ENCODE measurements around the gene MAP2K5.

Gene MAP2K5

GRCh38 chr15:67747921-67748320 lies 205.4 kb downstream of the MAP2K5 start:
- Histone ChIP-seq H3K9me3 (ENCODE audit: low read length) (no peaks in the 10 kb centered on the region), H3F3A (ENCODE audit: insufficient read depth, low read length) (no peaks in the 10 kb centered on the region)
- no peak for TF ChIP-seq EZH2 (IDR thresholded peaks at IDR 0.05; ENCODE audit: borderline replicate concordance, low read length)
- TF ChIP-seq, protein P1, sequence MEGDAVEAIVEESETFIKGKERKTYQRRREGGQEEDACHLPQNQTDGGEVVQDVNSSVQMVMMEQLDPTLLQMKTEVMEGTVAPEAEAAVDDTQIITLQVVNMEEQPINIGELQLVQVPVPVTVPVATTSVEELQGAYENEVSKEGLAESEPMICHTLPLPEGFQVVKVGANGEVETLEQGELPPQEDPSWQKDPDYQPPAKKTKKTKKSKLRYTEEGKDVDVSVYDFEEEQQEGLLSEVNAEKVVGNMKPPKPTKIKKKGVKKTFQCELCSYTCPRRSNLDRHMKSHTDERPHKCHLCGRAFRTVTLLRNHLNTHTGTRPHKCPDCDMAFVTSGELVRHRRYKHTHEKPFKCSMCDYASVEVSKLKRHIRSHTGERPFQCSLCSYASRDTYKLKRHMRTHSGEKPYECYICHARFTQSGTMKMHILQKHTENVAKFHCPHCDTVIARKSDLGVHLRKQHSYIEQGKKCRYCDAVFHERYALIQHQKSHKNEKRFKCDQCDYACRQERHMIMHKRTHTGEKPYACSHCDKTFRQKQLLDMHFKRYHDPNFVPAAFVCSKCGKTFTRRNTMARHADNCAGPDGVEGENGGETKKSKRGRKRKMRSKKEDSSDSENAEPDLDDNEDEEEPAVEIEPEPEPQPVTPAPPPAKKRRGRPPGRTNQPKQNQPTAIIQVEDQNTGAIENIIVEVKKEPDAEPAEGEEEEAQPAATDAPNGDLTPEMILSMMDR (IDR thresholded peaks at IDR 0.05; ENCODE audit: low read length) = no peak

GRCh38 chr15:67750371-67750770 lies 207.9 kb downstream of the MAP2K5 start:
- no peaks in the 10 kb centered on the region for H3F3A ChIP-seq (ENCODE audit: insufficient read depth, low read length)
- H3K27ac ChIP-seq (ENCODE audit: low read depth, low read length, poor library complexity, severe bottlenecking) = no peak overlapping the region
- H3K4me2 ChIP-seq (ENCODE audit: low read length) = no peak overlapping the region

More at GRCh38 chr15:67747921-67748320, 205.4 kb downstream of the MAP2K5 start:
- H3K27me3 ChIP-seq (ENCODE audit: insufficient read depth, low read length) = no peaks in the 10 kb centered on the region
- H4K20me1 ChIP-seq (ENCODE audit: insufficient read depth, low read length) = no peaks in the 10 kb centered on the region
- H3K9ac ChIP-seq (ENCODE audit: low read length) = no peak overlapping the region
- no peaks in the 10 kb centered on the region for H3K36me3 ChIP-seq (ENCODE audit: insufficient read depth, low read length)
- no peak overlapping the region for H3K27ac ChIP-seq (ENCODE audit: low read depth, low read length, poor library complexity, severe bottlenecking)
- no peaks in the 10 kb centered on the region for H3K9me2 ChIP-seq (ENCODE audit: low read depth, low read length)
- no peak overlapping the region for H3K4me3 ChIP-seq (ENCODE audit: low read depth, low read length, poor library complexity, severe bottlenecking)
- H3K4me2 ChIP-seq (ENCODE audit: low read length) = no peak overlapping the region
- no peak overlapping the region for H2AFZ ChIP-seq (ENCODE audit: low read length)
- H3K4me1 ChIP-seq (ENCODE audit: insufficient read depth, low read length, severe bottlenecking) = peaks cover 47% of the 10 kb centered on the region
- H3K79me2 ChIP-seq (ENCODE audit: insufficient read depth, low read length) = no peaks in the 10 kb centered on the region

DNA sequence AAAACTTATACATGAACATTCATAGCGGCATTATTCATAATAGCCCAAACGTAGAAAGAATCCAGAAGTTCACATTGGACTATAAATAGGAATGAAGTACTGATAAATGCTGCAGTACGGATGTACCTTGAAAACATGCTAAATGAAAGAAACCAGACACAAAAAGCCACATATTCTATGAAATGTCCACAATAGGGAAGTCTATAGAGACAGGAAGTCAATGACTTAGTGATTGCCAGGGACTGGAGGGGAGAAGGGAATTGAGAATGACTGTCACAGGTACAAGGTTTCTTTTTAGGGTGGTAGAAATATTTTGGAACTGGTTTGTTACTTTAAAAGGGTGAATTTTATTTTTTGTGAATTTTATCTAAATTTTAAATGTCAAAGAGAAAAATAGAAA lies 211.4 kb downstream of the MAP2K5 start:
- H3K79me2 ChIP-seq (ENCODE audit: insufficient read depth, low read length) = no peaks in the 10 kb centered on the region
- no peaks in the 10 kb centered on the region for H4K20me1 ChIP-seq (ENCODE audit: insufficient read depth, low read length)
- H3K4me3 ChIP-seq (ENCODE audit: low read depth, low read length, poor library complexity, severe bottlenecking) = no peak overlapping the region
- H3K4me2 ChIP-seq (ENCODE audit: low read length) = no peak overlapping the region
- TF ChIP-seq, protein P1 (IDR thresholded peaks at IDR 0.05; ENCODE audit: low read length) = no peak
- TF ChIP-seq EZH2 (IDR thresholded peaks at IDR 0.05; ENCODE audit: borderline replicate concordance, low read length) = no peak
- peaks cover 31% of the 10 kb centered on the region for H3K4me1 ChIP-seq (ENCODE audit: insufficient read depth, low read length, severe bottlenecking)
- no peak overlapping the region for H2AFZ ChIP-seq (ENCODE audit: low read length)
- H3K27ac ChIP-seq (ENCODE audit: low read depth, low read length, poor library complexity, severe bottlenecking) = no peak overlapping the region
- H3F3A ChIP-seq (ENCODE audit: insufficient read depth, low read length) = no peaks in the 10 kb centered on the region; the same call in 1 of the 2 replicates
- H3K9ac ChIP-seq (ENCODE audit: low read length) = no peak overlapping the region
- H3K9me3 ChIP-seq (ENCODE audit: low read length) = no peaks in the 10 kb centered on the region
- H3K36me3 ChIP-seq (ENCODE audit: insufficient read depth, low read length) = no peaks in the 10 kb centered on the region
- H3K9me2 ChIP-seq (ENCODE audit: low read depth, low read length) = no peaks in the 10 kb centered on the region
- H3K27me3 ChIP-seq (ENCODE audit: insufficient read depth, low read length) = no peaks in the 10 kb centered on the region

More at GRCh38 chr15:67750371-67750770, 207.9 kb downstream of the MAP2K5 start:
- H2AFZ ChIP-seq (ENCODE audit: low read length) = no peak overlapping the region
- no peak for TF ChIP-seq EZH2 (IDR thresholded peaks at IDR 0.05; ENCODE audit: borderline replicate concordance, low read length)
- TF ChIP-seq, protein P1 (IDR thresholded peaks at IDR 0.05; ENCODE audit: low read length) = no peak
- H3K4me1 ChIP-seq (ENCODE audit: insufficient read depth, low read length, severe bottlenecking) = peaks cover 26% of the 10 kb centered on the region
- no peaks in the 10 kb centered on the region for H3K27me3 ChIP-seq (ENCODE audit: insufficient read depth, low read length)
- no peaks in the 10 kb centered on the region for H4K20me1 ChIP-seq (ENCODE audit: insufficient read depth, low read length)
- no peaks in the 10 kb centered on the region for H3K36me3 ChIP-seq (ENCODE audit: insufficient read depth, low read length)
- no peak overlapping the region for H3K4me3 ChIP-seq (ENCODE audit: low read depth, low read length, poor library complexity, severe bottlenecking)
- no peaks in the 10 kb centered on the region for H3K79me2 ChIP-seq (ENCODE audit: insufficient read depth, low read length)
- H3K9ac ChIP-seq (ENCODE audit: low read length) = no peak overlapping the region
- H3K9me2 ChIP-seq (ENCODE audit: low read depth, low read length) = no peaks in the 10 kb centered on the region
- no peaks in the 10 kb centered on the region for H3K9me3 ChIP-seq (ENCODE audit: low read length)

Measured in OCI-LY1 (cell line).